GM12891 (cell line): ENCODE measurements around the gene ANKHD1.

ENCODE experiments used
- POLR2A ChIP-seq: IDR thresholded peaks from 2 replicates; pipeline ENCODE4 v1.6.1; 2011; ENCODE audit warnings: low read depth, low read length, control low read depth
- POLR2AphosphoS5 ChIP-seq: IDR thresholded peaks from 2 replicates; pipeline ENCODE4 v1.6.1; 2011; ENCODE audit warnings: low read depth, low read length, control low read depth

GRCh38 chr5:140382866-140383265, 18.8 kb upstream of the ANKHD1 start:
- no peak for TF ChIP-seq POLR2AphosphoS5
- no peak for TF ChIP-seq POLR2A
